GM18505 (cell line): Measurements from ENCODE around the gene KRTAP12-4.
"Not testable (repeated sequence)": the region's sequence is repeated elsewhere in the genome, so short reads cannot be mapped to it uniquely, and the experiment has no call there.

ENCODE experiments used
- ATAC-seq: cut with Tn5 transposase; IDR thresholded peaks from one replicate; pipeline ENCODE4 v1.9.1; 2021; ENCODE audit not compliant: unreplicated experiment
- POLR2A ChIP-seq: IDR thresholded peaks from 4 replicates; pipeline ENCODE4 v1.6.1; 2011; ENCODE audit warnings: borderline replicate concordance; ENCODE audit not compliant: insufficient read depth, insufficient read length; ENCODE audit errors: extremely low read depth

The KRTAP12-4 gene, protein sequence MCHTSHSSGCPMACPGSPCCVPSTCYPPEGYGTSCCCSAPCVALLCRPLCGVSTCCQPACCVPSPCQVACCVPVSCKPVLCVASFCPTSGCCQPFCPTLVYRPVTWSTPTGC

DNA sequence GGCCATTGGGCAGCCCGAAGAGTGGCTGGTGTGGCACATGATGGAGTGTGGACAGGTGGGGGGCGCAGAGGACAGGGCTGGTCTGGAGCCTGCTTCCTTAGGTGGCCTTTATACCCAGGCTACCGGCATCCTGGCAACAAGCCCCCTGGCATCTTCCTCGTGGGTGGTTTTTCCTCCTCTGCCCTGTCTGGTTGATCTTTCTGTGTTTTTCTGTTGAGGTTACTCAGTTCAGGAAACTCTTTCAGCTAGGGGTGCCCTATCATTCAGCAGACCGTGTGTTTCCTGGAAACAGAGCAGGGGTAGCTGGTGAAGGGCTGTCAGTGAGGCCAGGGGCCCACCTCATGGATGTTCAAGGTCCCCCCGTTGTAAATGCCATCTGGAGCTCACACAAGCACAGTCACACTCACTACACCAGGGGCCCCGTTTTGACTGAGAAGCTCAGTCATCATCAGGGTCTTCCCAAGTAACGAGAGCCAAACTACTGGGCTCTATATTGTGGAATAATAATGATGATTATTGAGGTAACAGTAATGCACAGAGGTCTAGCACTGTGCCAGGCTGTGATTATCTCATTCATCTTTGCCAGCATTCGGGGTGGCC lies at the start of gene KRTAP12-4:
Gene KRTAP12-4, minus strand, starts transcription at position 84 of the 600 bp plus-strand sequence. Its CDS starts 45 bp downstream, at position 39.
- TF ChIP-seq POLR2A: no peak
- no peak for ATAC-seq

DNA sequence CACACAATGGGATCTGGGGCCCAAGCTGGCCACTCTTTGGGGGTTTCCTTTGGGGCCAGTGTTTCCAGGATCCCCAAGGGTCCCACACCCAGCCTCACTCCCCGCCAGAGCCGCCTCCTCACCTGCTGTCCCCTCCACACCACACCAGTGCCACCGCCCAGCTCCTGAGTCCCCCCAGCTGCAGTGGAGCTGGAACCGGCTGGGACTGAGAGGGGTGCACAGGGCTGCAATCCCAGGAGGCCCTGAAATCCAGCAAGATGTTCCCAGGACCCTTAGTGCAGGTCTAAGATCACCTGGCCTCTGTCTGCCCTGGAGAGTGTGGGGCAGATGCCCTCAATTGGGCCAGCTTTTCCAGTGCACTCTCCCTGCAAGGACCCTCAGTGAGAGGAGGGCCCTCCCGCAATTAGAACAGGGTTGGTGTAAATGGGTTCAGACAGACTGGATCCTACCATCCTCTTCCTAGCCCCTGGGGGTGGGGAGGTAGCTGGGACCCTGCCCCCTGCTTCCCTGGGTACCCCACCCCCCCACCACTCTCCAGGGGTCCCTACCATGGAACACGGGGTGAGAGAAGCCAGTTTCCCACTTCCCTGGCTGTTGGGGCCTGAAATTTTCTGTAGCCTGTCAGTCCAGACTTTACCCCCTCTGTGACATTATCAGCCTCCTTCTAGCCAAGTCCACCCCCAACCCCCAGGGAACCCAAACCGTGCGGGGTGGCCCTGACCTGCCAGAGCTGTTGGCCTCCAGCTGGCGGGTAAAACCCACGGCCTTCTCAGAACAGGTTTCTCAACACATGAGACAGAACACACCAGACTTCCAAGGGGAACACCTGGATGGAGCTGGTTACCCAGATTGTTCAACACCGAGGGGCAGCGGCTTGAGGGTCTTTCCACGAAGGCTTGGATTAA lies 49.5 kb upstream of the KRTAP12-4 start:
- no peak for ATAC-seq
- TF ChIP-seq POLR2A: no peak

DNA sequence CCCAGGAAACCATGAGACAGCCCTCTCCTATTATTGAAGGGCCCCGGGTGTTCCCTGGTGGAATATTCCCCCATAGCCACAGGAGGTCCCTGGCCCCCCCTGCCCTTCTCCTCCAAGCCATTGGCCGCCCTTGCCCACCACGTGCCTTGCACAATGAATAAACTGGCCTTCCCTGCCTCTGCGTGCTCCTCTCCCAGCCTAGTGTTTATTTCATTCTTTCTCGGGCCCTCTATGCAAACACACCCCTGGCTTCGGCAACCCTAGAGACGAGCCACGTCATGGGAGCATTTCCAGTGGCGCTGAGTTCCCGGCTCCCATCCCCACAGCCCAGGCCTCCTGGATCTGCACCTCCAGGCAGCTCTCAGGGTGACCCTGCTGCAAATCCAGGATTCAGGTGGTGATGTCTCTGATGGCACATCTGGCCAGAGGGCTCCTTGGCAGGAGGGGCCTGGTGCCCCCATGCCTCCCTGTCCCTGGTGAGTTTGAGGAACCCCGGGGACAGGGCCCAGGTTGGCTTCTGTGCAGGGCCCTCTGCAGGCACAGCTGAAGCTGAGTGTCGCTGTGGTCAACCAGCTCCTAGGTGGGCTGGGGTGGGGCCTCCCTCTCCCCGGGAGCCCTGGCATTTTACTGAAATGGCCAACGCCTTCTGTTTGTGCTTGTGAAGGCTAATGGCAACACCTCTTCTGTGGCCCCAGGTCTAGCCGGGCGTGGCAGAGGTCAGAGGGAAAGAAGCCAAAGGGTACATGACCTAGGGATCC lies 48.7 kb upstream of the KRTAP12-4 start:
- TF ChIP-seq POLR2A: no peak
- no peak for ATAC-seq

DNA sequence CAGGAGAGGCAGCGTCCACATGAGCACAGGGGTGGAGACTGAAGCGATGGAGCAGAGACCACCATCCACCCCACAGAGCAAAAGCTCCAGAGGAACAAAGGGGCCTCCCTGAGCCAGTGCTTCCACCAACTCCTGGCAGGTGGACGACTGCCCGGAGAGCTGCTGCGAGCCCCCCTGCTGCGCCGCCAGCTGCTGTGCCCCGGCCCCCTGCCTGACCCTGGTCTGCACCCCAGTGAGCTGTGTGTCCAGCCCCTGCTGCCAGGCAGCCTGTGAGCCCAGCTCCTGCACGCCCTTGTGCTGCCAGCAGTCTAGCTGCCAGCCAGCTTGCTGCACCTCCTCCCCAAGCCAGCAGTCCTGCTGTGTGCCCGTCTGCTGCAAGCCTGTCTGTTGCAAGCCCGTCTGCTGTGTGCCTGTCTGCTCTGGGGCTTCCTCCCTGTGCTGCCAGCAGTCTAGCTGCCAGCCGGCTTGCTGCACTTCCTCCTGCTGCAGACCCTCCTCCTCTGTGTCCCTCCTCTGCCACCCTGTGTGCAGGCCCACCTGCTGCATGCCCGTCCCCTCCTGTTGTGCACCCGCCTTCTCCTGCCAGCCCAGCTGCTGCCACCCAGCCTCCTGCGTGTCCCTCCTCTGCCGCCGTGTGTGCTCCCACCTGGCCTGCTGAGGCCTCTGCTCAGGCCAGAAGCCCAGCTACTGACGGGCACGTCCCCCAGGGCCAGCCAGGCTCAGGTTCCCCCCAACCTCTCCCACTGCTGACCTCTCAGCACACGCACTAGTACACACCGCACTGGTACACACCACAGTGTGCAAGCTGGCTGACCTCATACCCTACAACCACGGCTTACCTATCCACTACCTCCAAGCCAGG lies 47.9 kb upstream of the KRTAP12-4 start:
- no peak for ATAC-seq
- no peak for TF ChIP-seq POLR2A

DNA sequence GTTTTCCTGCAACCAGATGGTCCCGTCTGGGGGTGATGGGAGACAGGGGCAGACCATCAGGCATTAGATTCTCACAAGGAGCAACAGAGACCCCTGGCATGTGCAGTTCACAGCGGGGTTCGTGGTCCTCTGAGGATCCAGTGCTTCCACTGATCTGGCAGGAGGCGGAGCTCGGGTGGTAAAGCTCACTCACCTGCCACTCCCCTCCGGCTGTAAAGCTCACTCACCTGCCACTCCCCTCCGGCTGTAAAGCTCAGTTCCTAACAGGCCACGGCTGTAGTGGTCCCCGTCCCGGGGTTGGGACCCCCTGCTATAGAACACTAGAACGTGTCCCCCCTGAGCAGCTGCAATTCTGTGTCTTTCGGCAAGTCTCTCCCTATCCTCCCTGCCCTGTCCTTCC lies 47.1 kb upstream of the KRTAP12-4 start:
- no peak for TF ChIP-seq POLR2A
- ATAC-seq: no peak

DNA sequence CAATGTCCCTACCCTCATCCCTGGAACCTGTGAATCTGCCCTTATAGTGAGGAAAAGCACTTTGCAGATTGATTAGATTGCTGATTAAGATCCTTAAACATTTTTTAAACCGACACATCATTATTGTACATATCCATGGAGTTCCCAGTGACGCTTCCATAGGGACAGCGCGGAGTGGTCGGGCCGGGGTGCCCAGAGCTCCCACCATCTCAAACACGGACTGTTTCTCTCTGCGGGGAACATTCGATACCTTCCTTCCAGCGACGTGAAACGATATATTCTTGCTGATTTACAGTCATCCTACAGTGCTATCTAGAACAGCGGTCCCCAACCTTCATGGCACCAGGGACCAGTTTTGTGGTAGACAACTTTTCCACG lies 46.6 kb upstream of the KRTAP12-4 start:
- TF ChIP-seq POLR2A: no peak
- ATAC-seq: no peak

DNA sequence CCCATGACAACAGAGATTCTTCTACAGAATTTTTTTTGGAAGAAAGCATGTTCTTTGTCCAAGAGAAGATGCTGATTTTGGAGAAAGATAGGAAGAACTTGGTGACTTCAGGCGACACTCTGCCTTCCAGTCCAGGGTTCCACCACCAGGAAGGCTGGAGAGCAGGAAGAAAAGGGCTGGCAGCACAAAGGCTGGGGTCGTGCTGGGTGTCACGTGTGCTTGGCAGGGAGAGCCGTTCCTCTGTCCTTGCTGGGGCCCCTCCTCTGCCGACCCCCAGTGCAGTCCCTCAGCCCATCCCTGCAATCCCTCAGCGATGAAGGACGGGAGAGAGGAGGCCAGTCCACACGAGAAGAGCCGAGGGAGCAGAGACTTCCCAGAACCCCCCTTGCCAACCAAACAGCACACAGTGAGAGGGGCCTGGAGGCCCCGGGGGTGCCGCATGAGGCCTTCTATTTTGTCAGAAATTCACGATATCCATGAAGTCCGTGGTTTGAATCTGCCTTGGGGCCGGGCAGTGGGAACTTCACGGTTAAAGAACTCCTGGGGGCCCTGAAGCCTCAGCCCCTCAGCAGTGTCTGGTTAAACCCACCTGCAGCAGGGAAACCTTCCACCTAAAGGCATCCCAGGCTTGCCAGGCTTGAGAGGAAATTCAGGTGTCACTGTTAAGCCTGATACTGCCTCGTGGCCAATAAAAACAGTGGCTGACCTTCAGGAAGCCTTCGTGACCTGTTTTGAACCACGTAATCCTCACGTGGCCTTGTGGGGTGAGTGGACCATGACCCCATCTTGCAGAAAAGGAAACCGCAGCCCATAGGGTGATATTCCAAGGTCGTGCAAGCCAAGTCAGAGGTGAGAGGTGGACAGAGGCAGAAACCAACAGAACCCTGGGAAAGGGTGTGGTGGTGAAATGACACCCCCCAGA lies 45.9 kb upstream of the KRTAP12-4 start:
- ATAC-seq: no peak
- TF ChIP-seq POLR2A: no peak

DNA sequence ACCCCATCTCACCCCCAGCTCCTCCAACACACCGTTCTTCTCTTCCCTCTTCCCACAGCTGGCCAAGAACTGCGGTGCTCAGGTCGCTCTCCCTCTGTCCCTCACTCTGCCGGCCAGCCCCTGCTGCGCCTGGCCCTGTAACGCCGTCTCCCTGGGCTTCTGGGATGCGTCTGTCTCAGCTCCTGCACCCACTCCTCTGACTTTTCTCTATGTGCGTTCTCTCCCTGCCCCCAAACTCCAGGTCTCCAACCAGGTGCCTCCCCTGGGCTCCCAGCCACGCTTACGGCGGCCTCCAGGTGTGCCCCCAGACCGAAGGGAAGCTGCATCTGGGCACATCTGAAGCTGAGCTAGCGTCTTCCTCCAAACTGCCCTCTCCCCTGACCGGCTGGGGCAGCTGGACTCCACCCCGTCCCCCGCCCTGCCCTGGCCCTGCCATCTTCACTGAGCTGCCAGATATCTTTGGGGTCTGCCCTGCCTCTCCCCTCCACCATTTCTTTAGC lies 45.1 kb upstream of the KRTAP12-4 start:
- ATAC-seq: no peak
- TF ChIP-seq POLR2A: no peak

DNA sequence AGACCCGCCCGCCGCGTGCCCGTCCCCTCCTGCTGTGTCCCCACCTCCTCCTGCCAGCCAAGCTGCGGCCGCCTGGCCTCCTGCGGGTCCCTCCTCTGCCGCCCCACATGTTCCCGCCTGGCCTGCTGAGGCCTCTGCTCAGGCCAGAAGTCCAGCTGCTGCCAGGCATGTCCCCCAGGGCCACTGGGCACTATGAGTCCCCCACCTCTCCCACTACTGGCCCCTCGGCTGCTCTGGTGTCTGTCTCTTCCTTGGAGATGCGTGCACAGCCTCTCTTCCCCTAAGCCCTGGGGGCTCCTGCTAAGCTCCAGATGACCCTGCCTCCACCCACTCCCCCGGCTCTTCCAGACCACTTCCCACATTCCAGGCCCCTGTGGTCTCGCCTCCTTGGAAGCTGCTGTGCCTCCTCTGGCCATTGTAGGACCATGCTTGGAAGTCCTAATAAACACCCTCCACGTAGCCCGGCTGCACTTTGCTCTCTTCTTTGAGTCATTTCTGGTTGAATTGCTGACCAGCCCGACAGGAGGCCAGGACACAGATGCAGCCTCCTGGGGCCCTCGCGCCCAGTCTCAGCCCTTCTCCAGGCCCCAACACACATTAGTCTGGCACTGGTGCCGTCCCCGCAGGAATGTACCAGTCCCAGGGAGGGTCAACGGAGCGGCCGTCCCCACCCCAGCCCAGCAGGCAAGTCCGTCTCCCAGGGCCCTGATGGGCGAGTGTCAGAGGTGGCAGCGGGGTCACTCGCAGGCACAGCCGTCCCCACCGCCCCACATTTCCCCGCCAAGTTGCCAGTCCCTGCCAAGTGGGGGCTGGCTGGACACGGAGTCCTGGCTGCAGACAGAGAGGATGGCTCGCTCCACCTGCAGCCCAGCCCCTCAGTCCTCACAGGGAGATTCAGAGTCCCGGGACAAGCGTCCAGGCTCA lies 43.6 kb upstream of the KRTAP12-4 start:
- no peak for TF ChIP-seq POLR2A

DNA sequence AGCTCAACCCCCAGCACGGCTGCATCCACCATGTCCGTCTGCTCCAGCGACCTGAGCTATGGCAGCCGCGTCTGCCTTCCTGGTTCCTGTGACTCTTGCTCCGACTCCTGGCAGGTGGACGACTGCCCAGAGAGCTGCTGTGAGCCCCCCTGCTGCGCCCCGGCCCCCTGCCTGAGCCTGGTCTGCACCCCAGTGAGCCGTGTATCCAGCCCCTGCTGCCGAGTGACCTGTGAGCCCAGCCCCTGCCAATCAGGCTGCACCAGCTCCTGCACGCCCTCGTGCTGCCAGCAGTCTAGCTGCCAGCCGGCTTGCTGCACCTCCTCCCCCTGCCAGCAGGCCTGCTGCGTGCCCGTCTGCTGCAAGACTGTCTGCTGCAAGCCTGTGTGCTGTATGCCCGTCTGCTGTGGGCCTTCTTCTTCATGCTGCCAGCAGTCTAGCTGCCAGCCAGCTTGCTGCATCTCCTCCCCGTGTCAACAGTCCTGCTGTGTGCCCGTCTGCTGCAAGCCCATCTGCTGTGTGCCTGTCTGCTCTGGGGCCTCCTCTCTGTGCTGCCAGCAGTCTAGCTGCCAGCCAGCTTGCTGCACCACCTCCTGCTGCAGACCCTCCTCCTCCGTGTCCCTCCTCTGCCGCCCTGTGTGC lies 42.8 kb upstream of the KRTAP12-4 start, which contains the start of gene KRTAP10-12:
Gene KRTAP10-12, plus strand, starts transcription at position 1 of the 639 bp plus-strand sequence. Its CDS starts 30 bp downstream, at position 31.
- not testable (repeated sequence) for ATAC-seq

More for the DNA sequence above, 43.6 kb upstream of the KRTAP12-4 start:
- no peak for ATAC-seq

DNA sequence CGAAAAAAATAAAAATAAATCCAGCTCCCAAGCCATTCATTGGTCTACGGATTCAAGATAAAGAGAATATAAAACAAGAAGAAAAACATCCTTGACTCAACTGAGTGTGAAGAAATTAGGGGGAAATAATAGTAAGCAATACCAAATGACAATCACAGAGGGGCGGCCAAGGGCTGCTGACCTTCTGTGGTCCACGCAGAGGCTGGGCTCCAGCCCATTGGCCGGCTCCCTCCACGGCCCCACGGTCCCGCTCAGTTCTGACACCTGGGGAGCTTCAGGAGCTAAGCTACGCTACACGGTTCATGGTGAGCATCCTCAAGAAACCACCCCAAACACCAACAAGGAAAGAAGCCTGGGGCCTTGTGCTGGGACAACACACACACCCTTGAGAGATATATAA lies 42.1 kb upstream of the KRTAP12-4 start:
- ATAC-seq: no peak
- no peak for TF ChIP-seq POLR2A
